Gastroesophageal sphincter (tissue), 4 donors: ENCODE measurements around the gene PARD3B. TPM values are rescaled to one million over a fixed set of nuclear protein-coding genes. Genes with fewer than 3 reads are reported as not detected.
A peak's percentile ranks its signal among the peaks of the same experiment; 100 is the strongest.

ENCODE experiments used
- ATAC-seq: fragments of 150-250 bp; one replicate; pipeline ENCODE4 v1.9.1; 2016; ENCODE audit warnings: mild to moderate bottlenecking, moderate library complexity
- H3K27ac ChIP-seq, 4 donors: fragments of 200-600 bp; sonication (generic) in 3 of 4; 1 replicate in 3 of 4; 2 replicates in 1 of 4; pipeline ENCODE4 v1.5.1; 2016 to 2019
- H3K27me3 ChIP-seq: fragments of 200-600 bp; sonication (generic); one replicate; pipeline ENCODE4 v1.5.1; 2019
- H3K36me3 ChIP-seq, 2 donors: fragments of 200-600 bp; sonication (generic); one replicate each; pipeline ENCODE4 v1.5.1; 2019; ENCODE audit warnings: control low read depth in 1 of 2
- H3K4me1 ChIP-seq, 3 donors: fragments of 200-600 bp; sonication (generic); 1 replicate in 2 of 3; 2 replicates in 1 of 3; pipeline ENCODE4 v1.5.1; 2016 to 2019; ENCODE audit warnings: control low read depth in 2 of 3
- H3K4me3 ChIP-seq, 2 donors: fragments of 200-600 bp; sonication (generic); one replicate each; pipeline ENCODE4 v1.5.1; 2019; ENCODE audit warnings: mild to moderate bottlenecking in 1 of 2, moderate library complexity in 1 of 2
- H3K9me3 ChIP-seq, 3 donors: fragments of 200-600 bp; sonication (generic); one replicate each; pipeline ENCODE4 v1.5.1; 2017 to 2019; ENCODE audit warnings: control low read depth in 2 of 3
- CTCF ChIP-seq, 4 experiments: fragments of 200-600 bp in 2 of 4; fragments of 450-650 bp in 2 of 4; sonication (generic) in 1 of 4; IDR thresholded peaks; one replicate each; pipeline ENCODE4 v1.5.1; 2017 to 2019; ENCODE audit warnings: antibody characterized with exemption in 4 of 4, mild to moderate bottlenecking in 2 of 4, moderate library complexity in 2 of 4
- EP300 ChIP-seq: sonication (generic); formaldehyde crosslinking; IDR thresholded peaks from one replicate; pipeline ENCODE4 v1.6.1; 2017; ENCODE audit warnings: antibody characterized with exemption, mild to moderate bottlenecking
- POLR2A ChIP-seq, 2 donors: fragments of 450-650 bp; IDR thresholded peaks; one replicate each; pipeline ENCODE4 v1.6.1; 2017; ENCODE audit warnings: antibody characterized with exemption in 2 of 2, mild to moderate bottlenecking in 2 of 2, moderate library complexity in 1 of 2
- POLR2AphosphoS5 ChIP-seq: sonication (generic); formaldehyde crosslinking; IDR thresholded peaks from one replicate; pipeline ENCODE4 v1.6.1; 2017; ENCODE audit warnings: antibody characterized with exemption
- WGBS, 2 donors: methylation state at CpG; one replicate each; pipeline ENCODE4 v1.1.5; 2018; ENCODE audit warnings: low coverage in 1 of 2; 5-methylcytosine and 5-hydroxymethylcytosine counted together
- total RNA-seq, 4 donors: library from RNA; depleted of rRNA; stranded (reverse); fragments of >200 nt; gene quantifications; one replicate each; pipeline ENCODE4 v1.1.0, GENCODE V29; 2016

PARD3B gene
- total RNA-seq, 4 donors from 2014 or later: 29.6 to 42.2 (median 41.0) TPM

GRCh38 chr2:204860274-204860673 is 315.0 kb downstream of the PARD3B start:
- Histone ChIP-seq H3K9me3 (no peaks in the 10 kb centered on the region), H3K27ac (peak overlapping the region in 1 of 4 donors; percentile 41), H3K36me3 (no peaks in the 10 kb centered on the region), H3K4me3 (no peak overlapping the region), H3K4me1 (peaks cover 0 to 17% (median 0%) of the 10 kb centered on the region in 3 donors), H3K27me3 (no peaks in the 10 kb centered on the region)
- TF ChIP-seq POLR2AphosphoS5: no peak
- TF ChIP-seq CTCF (IDR thresholded peaks at IDR 0.05): no peak
- TF ChIP-seq EP300: no peak
- no peak for TF ChIP-seq POLR2A (IDR thresholded peaks at IDR 0.05)
- peak; percentile 60 for ATAC-seq
- 23 to 49% methylated on average over 4 to 6 of the region's 6 CpGs for WGBS, 2 donors

GRCh38 chr2:204862809-204863208 is 317.5 kb downstream of the PARD3B start:
- no peaks in the 10 kb centered on the region for H3K36me3 ChIP-seq
- no peaks in the 10 kb centered on the region for H3K9me3 ChIP-seq
- no peaks in the 10 kb centered on the region for H3K27me3 ChIP-seq
- 94 to 100% methylated on average over 5 to 7 of the region's 7 CpGs for WGBS, 2 donors
- no peak for TF ChIP-seq POLR2A (IDR thresholded peaks at IDR 0.05)
- no peak for TF ChIP-seq POLR2AphosphoS5
- TF ChIP-seq CTCF (IDR thresholded peaks at IDR 0.05): no peak
- no peak for TF ChIP-seq EP300
- H3K4me1 ChIP-seq: peaks cover 0 to 17% (median 0%) of the 10 kb centered on the region in 3 donors
- ATAC-seq: no peak
- H3K4me3 ChIP-seq: no peak overlapping the region
- no peak overlapping the region for H3K27ac ChIP-seq

GRCh38 chr2:204863336-204863735 is 318.1 kb downstream of the PARD3B start:
- Histone ChIP-seq H3K4me1 (peaks cover 0 to 17% (median 0%) of the 10 kb centered on the region in 3 donors), H3K4me3 (no peak overlapping the region), H3K27ac (no peak overlapping the region), H3K36me3 (no peaks in the 10 kb centered on the region), H3K27me3 (no peaks in the 10 kb centered on the region), H3K9me3 (no peaks in the 10 kb centered on the region)
- WGBS, 2 donors: 39 to 63% methylated on average over 3 to 4 of the region's 4 CpGs
- no peak for ATAC-seq
- TF ChIP-seq EP300 (no peak), CTCF (IDR thresholded peaks at IDR 0.05) (no peak)

GRCh38 chr2:204869132-204869823 is 324.0 kb downstream of the PARD3B start:
- WGBS, 2 donors: 8 to 13% methylated on average over 3 of the region's 3 CpGs
- H3K27me3 ChIP-seq: no peaks in the 10 kb centered on the region
- TF ChIP-seq POLR2AphosphoS5: no peak
- no peak overlapping the region for H3K27ac ChIP-seq
- H3K36me3 ChIP-seq: no peaks in the 10 kb centered on the region
- no peak overlapping the region for H3K4me3 ChIP-seq
- no peaks in the 10 kb centered on the region for H3K9me3 ChIP-seq
- H3K4me1 ChIP-seq: peaks cover 12 to 34% (median 13%) of the 10 kb centered on the region in 3 donors
- ATAC-seq: no peak

GRCh38 chr2:204870053-204870452 is 324.8 kb downstream of the PARD3B start:
- Histone ChIP-seq H3K4me3 (no peak overlapping the region), H3K27ac (no peak overlapping the region), H3K9me3 (no peaks in the 10 kb centered on the region), H3K36me3 (no peaks in the 10 kb centered on the region), H3K4me1 (peaks cover 12 to 34% (median 13%) of the 10 kb centered on the region in 3 donors), H3K27me3 (no peaks in the 10 kb centered on the region)
- TF ChIP-seq POLR2A (IDR thresholded peaks at IDR 0.05) (no peak), POLR2AphosphoS5 (no peak), CTCF (IDR thresholded peaks at IDR 0.05) (no peak), EP300 (no peak)
- WGBS, 2 donors: 75 to 77% methylated on average over 1 to 2 of the region's 2 CpGs
- ATAC-seq: no peak
